Urinary bladder (tissue), 4 donors: ENCODE data around the gene GIGYF2. TPM values are rescaled to one million over a fixed set of nuclear protein-coding genes. Genes with fewer than 3 reads are reported as not detected.
"Not testable (repeated sequence)": the region's sequence is repeated elsewhere in the genome, so short reads cannot be mapped to it uniquely, and the experiment has no call there.

Experiments used
- DNase-seq: peaks from one replicate; pipeline ENCODE4 v3.0.0-alpha.2; 2015; ENCODE audit errors: extremely low spot score
- H3K27ac ChIP-seq: one replicate; pipeline ENCODE4 v1.5.1; 2013; ENCODE audit warnings: low read depth, mild to moderate bottlenecking, moderate library complexity
- H3K36me3 ChIP-seq: one replicate; pipeline ENCODE4 v1.6.1; 2013; ENCODE audit warnings: mild to moderate bottlenecking, moderate library complexity; ENCODE audit not compliant: insufficient read depth
- H3K4me1 ChIP-seq: one replicate; pipeline ENCODE4 v1.6.1; 2013; ENCODE audit warnings: mild to moderate bottlenecking, moderate library complexity; ENCODE audit not compliant: insufficient read depth
- H3K4me3 ChIP-seq: one replicate; pipeline ENCODE4 v1.5.1; 2013; ENCODE audit warnings: low read depth, low read length
- WGBS: extraction: QIAGEN DNeasy Blood & Tissue Kit; methylation state at CpG from one replicate; pipeline ENCODE4 v1.1.7; 2013; 5-methylcytosine and 5-hydroxymethylcytosine counted together
- polyA plus RNA-seq: library from polyadenylated mRNA; stranded (reverse); fragments of 200-250 nt; gene quantifications from one replicate; pipeline ENCODE4 v1.2.3, GENCODE V29; 2013
- total RNA-seq: library from RNA; depleted of rRNA; stranded (reverse); fragments of >200 nt; gene quantifications from one replicate; pipeline ENCODE4 v1.2.3, GENCODE V29; 2014
- donor health status: healthy with polysubstance abuse.
- donor health status: healthy.

Gene GIGYF2
- total and polyA plus RNA-seq, 2 donors, result 29.3 to 121 TPM

DNA sequence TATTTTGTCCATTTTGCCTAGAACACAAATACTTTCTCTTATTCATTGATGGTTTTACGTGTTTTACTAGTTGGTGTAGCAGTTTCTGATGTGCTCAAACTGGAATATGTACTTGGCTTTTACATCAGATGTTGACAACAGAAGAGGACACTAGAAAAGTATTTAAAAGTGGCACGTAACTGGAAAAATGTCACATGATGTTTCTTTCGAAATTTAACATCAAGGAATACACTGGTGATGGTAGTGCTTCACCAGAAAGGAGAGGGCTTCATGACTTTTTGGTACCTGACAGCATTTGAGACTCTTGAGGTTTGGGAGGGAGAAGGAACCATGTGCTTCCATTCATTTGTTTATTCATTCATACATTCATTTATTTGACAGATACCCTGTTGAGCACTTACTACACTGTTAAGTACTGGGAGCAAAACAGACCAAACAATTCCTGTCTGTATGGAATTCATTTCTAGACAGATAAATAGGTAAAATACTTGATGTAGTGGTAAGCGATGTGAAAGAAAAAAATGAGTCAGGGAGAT is 1.5 kb downstream of the GIGYF2 start:
- no peaks in the 10 kb centered on the region for H3K36me3 ChIP-seq
- H3K4me1 ChIP-seq, result peaks cover 5% of the 10 kb centered on the region
- H3K27ac ChIP-seq, result no peak overlapping the region
- H3K4me3 ChIP-seq, result no peak overlapping the region
- 69% methylated on average over 4 of the region's 4 CpGs for WGBS
- no peak for DNase-seq

DNA sequence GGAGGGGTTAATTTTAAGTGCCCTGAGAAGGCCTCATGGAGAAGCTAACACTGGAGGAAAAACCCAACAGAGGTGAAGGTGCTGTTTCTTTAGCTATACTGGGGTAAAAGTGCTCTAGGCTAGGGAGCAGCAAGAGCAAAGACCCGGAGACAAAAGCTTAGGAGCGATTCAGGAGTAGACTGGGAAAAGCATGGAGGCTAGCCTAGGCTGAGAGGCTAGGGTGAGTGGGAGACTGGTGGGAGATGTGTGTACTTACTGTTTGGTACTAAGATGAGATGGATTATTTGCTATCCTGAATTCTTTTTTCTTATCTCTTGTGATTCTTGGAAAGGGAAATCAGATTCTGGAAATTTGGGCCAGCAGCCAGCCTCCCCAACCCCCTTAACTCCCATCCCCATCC is 2.0 kb downstream of the GIGYF2 start:
- DNase-seq, result no peak
- H3K4me1 ChIP-seq, result peaks cover 5% of the 10 kb centered on the region
- no peaks in the 10 kb centered on the region for H3K36me3 ChIP-seq
- no peak overlapping the region for H3K27ac ChIP-seq
- WGBS, result 85% methylated on average over 2 of the region's 2 CpGs
- H3K4me3 ChIP-seq, result no peak overlapping the region

DNA sequence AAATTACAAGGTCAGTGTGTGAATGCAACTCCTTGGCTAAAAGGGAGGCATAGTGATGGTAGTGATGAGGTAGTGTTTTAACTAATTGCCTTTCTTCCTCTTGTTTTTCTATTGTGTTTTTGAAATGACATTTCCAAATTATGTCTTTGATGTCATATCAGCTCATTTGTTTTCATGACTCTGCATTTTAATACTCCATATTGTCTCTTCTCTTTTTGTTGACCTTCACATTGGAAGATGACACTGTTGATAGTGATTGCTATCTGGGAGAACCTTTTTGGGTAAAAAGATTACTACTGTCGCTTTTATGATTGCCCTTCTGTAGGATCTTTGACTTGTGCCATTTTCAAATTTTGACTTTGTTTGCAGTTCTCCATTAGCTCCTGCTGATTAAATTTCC is 3.0 kb downstream of the GIGYF2 start:
- Histone ChIP-seq H3K27ac (no peak overlapping the region), H3K4me1 (peaks cover 5% of the 10 kb centered on the region), H3K4me3 (no peak overlapping the region), H3K36me3 (no peaks in the 10 kb centered on the region)
- WGBS, result 94% methylated on average over 1 of the region's 1 CpG
- DNase-seq, result no peak

DNA sequence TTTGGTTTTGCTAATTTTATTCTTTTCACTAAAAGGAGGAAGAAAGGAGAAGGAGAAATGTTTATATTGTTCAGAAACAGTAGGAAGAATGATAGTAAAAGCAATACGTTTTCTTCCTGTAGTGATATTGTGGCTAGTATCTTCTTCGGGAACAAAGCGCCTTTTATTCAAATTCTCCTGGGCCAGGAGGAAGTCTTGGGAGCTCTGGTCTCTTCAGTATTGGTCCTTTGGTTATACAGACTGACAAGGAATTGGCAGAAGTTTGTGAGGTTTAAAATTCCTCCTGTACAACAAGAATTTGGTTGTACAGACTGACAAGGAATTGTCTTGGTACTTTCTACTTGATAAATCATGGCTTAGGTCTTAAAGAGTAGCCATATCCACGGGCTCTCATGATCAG is 9.9 kb downstream of the GIGYF2 start:
- Histone ChIP-seq H3K4me1 (no peaks in the 10 kb centered on the region), H3K4me3 (no peak overlapping the region), H3K36me3 (no peaks in the 10 kb centered on the region), H3K27ac (no peak overlapping the region)
- DNase-seq, result no peak
- 87% methylated on average over 4 of the region's 4 CpGs for WGBS

DNA sequence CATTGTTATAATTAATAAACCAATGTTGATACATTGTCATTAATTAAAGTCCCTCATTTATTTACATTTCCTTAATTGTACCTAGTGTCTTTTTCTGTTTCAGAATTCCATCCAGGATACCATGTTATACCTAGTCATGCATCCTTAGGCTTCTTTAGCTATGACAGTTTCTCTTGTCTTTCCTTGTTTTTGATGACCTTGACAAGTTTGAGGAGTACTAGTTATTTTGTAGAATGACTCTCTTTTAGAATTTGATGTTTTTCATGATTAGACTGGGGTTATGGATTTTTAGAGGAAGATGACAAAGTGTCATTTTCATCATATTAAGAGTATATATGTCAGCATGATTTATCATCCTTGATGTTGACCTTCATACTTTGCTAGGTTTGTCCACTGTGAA is 16.4 kb downstream of the GIGYF2 start:
- Histone ChIP-seq H3K4me3 (no peak overlapping the region), H3K27ac (no peak overlapping the region), H3K4me1 (no peaks in the 10 kb centered on the region), H3K36me3 (peaks cover 2% of the 10 kb centered on the region)
- DNase-seq, result no peak

DNA sequence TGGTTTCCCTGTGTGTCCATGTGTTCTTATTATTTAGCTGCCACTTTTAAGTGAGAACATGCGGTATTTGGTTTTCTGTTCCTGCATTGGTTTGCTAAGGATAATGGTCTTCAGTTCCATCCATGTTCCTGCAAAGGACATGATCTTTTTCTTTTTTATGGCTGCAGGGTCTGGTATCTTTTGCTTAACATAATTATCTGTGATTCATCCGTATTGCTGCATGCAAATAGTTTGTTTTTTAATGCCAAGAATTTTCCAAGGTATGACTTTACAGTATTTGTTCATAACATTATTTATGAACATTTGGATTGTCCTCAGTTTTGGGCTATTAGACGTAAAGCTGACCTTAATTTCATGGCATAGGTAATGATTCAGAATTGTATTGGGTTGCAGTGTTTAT is 17.8 kb downstream of the GIGYF2 start:
- WGBS, result 82% methylated on average over 3 of the region's 3 CpGs
- peaks cover 2% of the 10 kb centered on the region for H3K36me3 ChIP-seq
- DNase-seq, result no peak
- H3K4me3 ChIP-seq, result no peak overlapping the region
- no peaks in the 10 kb centered on the region for H3K4me1 ChIP-seq
- H3K27ac ChIP-seq, result no peak overlapping the region

DNA sequence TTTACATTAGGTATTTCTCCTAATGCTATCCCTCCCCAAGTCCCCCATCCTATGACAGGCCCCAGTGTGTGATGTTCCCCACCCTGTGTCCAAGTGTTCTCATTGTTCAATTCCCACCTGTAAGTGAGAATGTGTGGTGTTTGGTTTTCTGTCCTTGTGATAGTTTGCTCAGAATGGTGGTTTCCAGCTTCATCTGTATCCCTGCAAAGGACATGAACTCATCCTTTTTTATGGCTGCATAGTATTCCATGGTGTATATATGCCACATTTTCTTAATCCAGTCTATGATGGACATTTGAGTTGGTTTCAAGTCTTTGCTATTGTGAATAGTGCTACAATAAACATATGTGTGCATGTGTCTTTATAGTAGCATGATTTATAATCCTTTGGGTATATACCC is 22.9 kb downstream of the GIGYF2 start:
- not testable (repeated sequence) for DNase-seq, H3K4me3 ChIP-seq, H3K4me1 ChIP-seq, H3K27ac ChIP-seq, H3K36me3 ChIP-seq

DNA sequence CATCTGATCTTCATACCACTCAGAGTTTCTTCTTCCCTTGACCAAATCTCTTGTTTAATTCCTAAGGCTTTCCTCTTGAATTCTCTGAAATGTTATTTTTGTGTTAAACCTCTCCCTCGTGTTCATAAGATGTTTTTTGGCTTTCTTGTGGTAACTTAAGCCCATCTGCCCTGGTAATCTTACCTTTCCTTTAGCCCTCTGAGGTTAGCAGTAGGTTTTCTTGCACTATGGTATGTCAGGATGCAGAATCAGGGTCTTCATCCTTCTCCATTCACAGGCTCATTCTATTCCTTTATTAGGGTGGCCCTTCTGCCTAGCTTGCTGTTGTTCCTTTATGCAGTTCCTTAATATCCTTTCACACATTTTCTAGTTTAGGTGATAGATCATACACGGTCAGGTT is 24.1 kb downstream of the GIGYF2 start:
- DNase-seq, result no peak
- Histone ChIP-seq H3K4me3 (no peak overlapping the region), H3K4me1 (peaks cover 1% of the 10 kb centered on the region), H3K36me3 (peaks cover 2% of the 10 kb centered on the region), H3K27ac (no peak overlapping the region)
- WGBS, result 84% methylated on average over 2 of the region's 2 CpGs

DNA sequence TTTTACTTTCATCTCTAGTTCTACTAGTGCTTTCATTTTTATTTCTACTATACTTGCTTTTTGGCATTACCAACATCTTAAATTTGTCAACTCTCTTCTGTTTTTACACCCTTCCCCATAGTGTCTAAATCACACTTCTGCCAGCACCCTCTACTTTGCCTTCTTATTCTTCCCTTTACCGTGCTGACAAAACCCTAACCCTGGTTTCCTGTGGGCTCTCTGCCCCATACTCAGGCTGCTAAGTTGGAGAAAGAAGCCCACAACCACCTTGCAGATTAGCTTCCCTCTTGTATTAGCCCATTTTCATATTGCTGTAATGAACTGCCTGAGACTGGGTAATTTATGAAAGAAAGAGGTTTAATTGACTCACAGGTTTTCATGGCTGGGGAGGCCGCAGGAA is 24.8 kb downstream of the GIGYF2 start:
- no peak overlapping the region for H3K27ac ChIP-seq
- peaks cover 1% of the 10 kb centered on the region for H3K4me1 ChIP-seq
- no peak overlapping the region for H3K4me3 ChIP-seq
- whole genome bisulfite sequencing, result 79% methylated on average over 2 of the region's 2 CpGs
- DNase-seq, result no peak
- H3K36me3 ChIP-seq, result peaks cover 2% of the 10 kb centered on the region

DNA sequence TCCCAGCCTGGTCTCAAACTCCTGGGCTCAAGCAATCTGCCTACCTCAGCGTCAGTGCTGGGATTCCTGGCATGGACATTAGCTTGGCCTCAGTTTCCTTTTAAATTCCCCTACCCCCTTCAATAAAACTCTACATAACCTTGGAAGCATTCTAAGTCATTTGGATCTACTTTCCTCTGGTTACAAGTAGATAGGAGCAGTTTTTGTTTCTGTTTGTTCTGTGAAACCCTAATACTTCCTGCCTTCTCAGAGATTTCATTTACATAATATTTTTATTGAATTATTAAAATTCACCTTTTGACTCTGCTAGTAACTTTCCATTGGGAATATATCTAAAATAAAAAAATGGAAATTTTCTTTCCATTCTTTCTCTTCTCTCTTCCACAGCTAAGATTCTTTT is 25.9 kb downstream of the GIGYF2 start:
- Histone ChIP-seq H3K27ac (no peak overlapping the region), H3K36me3 (no peaks in the 10 kb centered on the region), H3K4me1 (peaks cover 1% of the 10 kb centered on the region), H3K4me3 (no peak overlapping the region)
- WGBS, result 80% methylated on average over 1 of the region's 1 CpG
- no peak for DNase-seq

DNA sequence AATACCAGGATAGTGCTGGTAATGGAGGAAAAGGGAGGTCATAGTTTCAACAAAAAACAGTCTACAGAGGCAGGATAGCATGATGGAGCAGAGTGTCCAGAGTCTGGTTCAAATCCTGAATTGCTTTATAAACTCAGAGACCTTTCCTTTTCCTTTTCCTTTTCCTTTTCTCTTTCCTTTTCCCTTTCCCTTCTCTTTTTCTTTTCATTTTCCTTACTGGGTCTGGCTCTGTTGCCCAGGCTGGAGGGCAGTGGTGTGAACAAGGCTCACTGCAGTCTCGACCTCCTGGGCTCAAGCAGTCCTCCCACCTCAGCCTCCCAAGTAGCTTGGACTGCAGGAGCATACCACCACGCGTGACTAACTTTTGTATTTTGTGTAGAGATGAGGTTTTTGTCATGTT is 31.7 kb downstream of the GIGYF2 start:
- H3K36me3 ChIP-seq, result peaks cover 2% of the 10 kb centered on the region
- no peaks in the 10 kb centered on the region for H3K4me1 ChIP-seq
- H3K4me3 ChIP-seq, result no peak overlapping the region
- no peak for DNase-seq
- 97% methylated on average over 3 of the region's 3 CpGs for WGBS
- H3K27ac ChIP-seq, result no peak overlapping the region

DNA sequence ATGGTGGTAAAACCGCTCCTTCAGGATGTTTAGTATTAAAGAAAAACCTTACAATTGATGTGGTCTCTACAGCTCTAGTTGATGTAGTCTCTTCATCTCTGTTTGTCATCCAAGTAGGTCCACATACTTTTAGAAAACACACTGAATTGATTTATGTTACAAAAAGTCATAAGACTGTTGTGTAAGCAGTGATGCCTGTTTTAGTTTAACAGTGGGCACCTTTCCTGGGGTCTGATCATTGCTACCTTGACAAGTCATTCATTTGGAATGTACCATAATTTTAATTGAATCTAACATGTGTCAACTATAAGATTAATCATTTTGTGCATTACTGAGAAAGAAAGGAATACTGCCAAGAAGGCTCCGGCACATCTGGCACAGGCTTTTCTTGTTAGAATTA is 34.3 kb downstream of the GIGYF2 start:
- no peak for DNase-seq
- H3K27ac ChIP-seq, result no peak overlapping the region
- 69% methylated on average over 2 of the region's 2 CpGs for WGBS
- no peak overlapping the region for H3K4me3 ChIP-seq
- H3K36me3 ChIP-seq, result peaks cover 2% of the 10 kb centered on the region
- no peaks in the 10 kb centered on the region for H3K4me1 ChIP-seq

DNA sequence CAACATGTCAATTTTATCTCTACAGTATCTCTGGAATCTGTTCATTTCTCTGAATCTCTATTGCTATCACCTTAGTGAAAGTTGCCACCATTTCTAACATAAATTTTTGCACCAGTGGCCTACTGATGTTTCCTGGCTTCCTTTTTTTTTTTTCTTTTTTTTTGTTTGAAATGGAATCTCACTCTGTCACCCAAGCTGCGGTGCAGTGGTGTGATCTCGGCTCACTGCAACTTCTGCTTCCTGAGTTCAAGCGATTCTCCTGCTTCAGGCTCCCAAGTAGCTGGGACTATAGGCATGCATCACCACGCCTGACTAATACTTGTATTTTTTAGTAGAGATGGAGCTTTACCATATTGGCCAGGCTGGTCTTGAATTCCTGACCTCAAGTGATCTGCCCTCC is 44.2 kb downstream of the GIGYF2 start:
- Histone ChIP-seq H3K4me3 (no peak overlapping the region), H3K27ac (no peak overlapping the region), H3K36me3 (no peaks in the 10 kb centered on the region), H3K4me1 (no peaks in the 10 kb centered on the region)
- WGBS, result 82% methylated on average over 4 of the region's 4 CpGs
- DNase-seq, result no peak

DNA sequence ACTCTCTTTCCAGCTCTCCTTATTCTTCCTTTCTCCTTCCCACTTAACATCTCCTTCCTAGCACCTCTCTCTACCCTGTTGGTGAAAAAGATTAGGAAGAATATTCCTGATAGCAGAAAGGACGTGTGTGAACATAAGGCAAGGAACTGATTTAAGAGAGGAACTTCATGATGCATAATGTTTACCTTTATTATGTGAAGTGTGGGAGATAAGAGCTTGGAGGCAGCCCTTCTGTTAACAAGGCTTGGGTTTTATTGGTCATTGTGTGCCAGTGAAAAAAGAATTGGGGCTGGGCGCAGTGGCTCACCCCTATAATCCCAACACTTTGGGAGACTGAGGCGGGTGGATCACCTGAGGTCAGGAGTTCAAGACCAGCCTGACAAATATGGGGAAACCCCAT is 44.8 kb downstream of the GIGYF2 start:
- WGBS, result 89% methylated on average over 3 of the region's 3 CpGs
- H3K4me1 ChIP-seq, result no peaks in the 10 kb centered on the region

DNA sequence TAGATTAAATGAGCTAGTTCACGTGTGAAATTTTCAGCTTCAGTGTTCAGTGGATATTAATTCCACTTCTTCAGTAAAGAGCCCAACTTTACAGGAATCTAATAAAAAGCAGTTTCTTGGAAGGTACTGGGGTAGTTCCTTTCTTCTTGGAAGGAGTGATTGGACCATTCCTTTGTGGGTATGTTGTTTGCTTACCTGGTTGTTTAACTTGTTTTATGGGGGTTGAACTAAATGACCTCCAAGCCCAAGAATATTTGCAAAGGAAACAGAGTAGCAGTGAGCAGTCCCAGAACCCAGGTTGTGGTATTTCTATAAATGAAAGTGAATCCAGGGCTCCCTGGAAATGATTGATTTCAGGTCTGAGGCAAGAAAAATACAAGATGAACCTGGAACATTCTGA is 47.8 kb downstream of the GIGYF2 start:
- DNase-seq, result no peak
- WGBS, result 88% methylated on average over 1 of the region's 1 CpG

More for the DNA sequence above, 44.8 kb downstream of the GIGYF2 start:
- H3K36me3 ChIP-seq, result no peaks in the 10 kb centered on the region
- no peak overlapping the region for H3K4me3 ChIP-seq
- no peak for DNase-seq
- no peak overlapping the region for H3K27ac ChIP-seq

More for the DNA sequence above, 47.8 kb downstream of the GIGYF2 start:
- Histone ChIP-seq H3K4me3 (no peak overlapping the region), H3K4me1 (no peaks in the 10 kb centered on the region), H3K27ac (no peak overlapping the region), H3K36me3 (peaks cover 4% of the 10 kb centered on the region)
